GM19452 (cell line): Measurements from ENCODE around the gene SPRED2.

Source experiments
- ATAC-seq: cut with Tn5 transposase; IDR thresholded peaks from one replicate; pipeline ENCODE4 v1.9.1; 2021; ENCODE audit not compliant: unreplicated experiment

The SPRED2 gene

GRCh38 chr2:65432227-65433190, at the start of gene SPRED2:
Gene SPRED2 (minus strand): TSS chr2:65432599. CDS start chr2:65431987, 612 bp downstream.
- peak; percentile 20 for ATAC-seq

GRCh38 chr2:65481961-65482360, 49.6 kb upstream of the SPRED2 start:
- ATAC-seq = no peak

- ATAC-seq = no peak
Observed at GRCh38 chr2:65479524-65479923, 47.1 kb upstream of the SPRED2 start.

- no peak for ATAC-seq
Observed at GRCh38 chr2:65478498-65479135, 46.2 kb upstream of the SPRED2 start.

GRCh38 chr2:65477590-65477989, 45.2 kb upstream of the SPRED2 start:
- no peak for ATAC-seq

GRCh38 chr2:65476778-65477177, 44.4 kb upstream of the SPRED2 start:
- ATAC-seq = no peak

GRCh38 chr2:65475000-65475399, 42.6 kb upstream of the SPRED2 start:
- no peak for ATAC-seq

- ATAC-seq = no peak
Observed at GRCh38 chr2:65473045-65473444, 40.6 kb upstream of the SPRED2 start.

GRCh38 chr2:65471409-65471808, 39.0 kb upstream of the SPRED2 start:
- no peak for ATAC-seq

GRCh38 chr2:65466551-65466950, 34.2 kb upstream of the SPRED2 start:
- no peak for ATAC-seq

- no peak for ATAC-seq
Observed at GRCh38 chr2:65465857-65466256, 33.5 kb upstream of the SPRED2 start.

GRCh38 chr2:65465124-65465523, 32.7 kb upstream of the SPRED2 start:
- no peak for ATAC-seq

- ATAC-seq = no peak
Observed at GRCh38 chr2:65464604-65465003, 32.2 kb upstream of the SPRED2 start.

GRCh38 chr2:65458999-65459398, 26.6 kb upstream of the SPRED2 start:
- ATAC-seq = no peak

GRCh38 chr2:65456886-65457285, 24.5 kb upstream of the SPRED2 start:
- no peak for ATAC-seq

GRCh38 chr2:65456064-65456463, 23.7 kb upstream of the SPRED2 start:
- ATAC-seq = no peak

- ATAC-seq = no peak
Observed at GRCh38 chr2:65453916-65454315, 21.5 kb upstream of the SPRED2 start.

- ATAC-seq = no peak
Observed at GRCh38 chr2:65452150-65452895, 19.9 kb upstream of the SPRED2 start.

- ATAC-seq = no peak
Observed at GRCh38 chr2:65450810-65451209, 18.4 kb upstream of the SPRED2 start.

- ATAC-seq = no peak
Observed at GRCh38 chr2:65450393-65450792, 18.0 kb upstream of the SPRED2 start.

GRCh38 chr2:65443509-65444186, 11.2 kb upstream of the SPRED2 start:
- no peak for ATAC-seq
